Endothelial cell of umbilical vein (primary cell): ENCODE data around the gene XRCC4.

ENCODE experiments used
- CTCF ChIP-seq, 2 donors: IDR thresholded peaks; 1 replicate in 1 of 2; 2 replicates in 1 of 2; pipeline ENCODE4 v1.5.1; 2011; ENCODE audit warnings: low read length in 2 of 2, mild to moderate bottlenecking in 2 of 2, moderate library complexity in 2 of 2, control low read depth in 1 of 2, inconsistent platforms in 1 of 2, low read depth in 1 of 2; ENCODE audit not compliant: insufficient read depth in 1 of 2; ENCODE audit errors: extremely low read depth in 1 of 2
- EZH2 ChIP-seq: IDR thresholded peaks from 2 replicates; pipeline ENCODE4 v1.6.1; 2012; ENCODE audit warnings: borderline replicate concordance, low read depth, mild to moderate bottlenecking, moderate library complexity, low read length, inconsistent platforms; ENCODE audit not compliant: severe bottlenecking
- POLR2A ChIP-seq: IDR thresholded peaks from 2 replicates; pipeline ENCODE4 v1.6.1; 2012; ENCODE audit warnings: low read depth, mild to moderate bottlenecking, control low read depth, low read length

DNA sequence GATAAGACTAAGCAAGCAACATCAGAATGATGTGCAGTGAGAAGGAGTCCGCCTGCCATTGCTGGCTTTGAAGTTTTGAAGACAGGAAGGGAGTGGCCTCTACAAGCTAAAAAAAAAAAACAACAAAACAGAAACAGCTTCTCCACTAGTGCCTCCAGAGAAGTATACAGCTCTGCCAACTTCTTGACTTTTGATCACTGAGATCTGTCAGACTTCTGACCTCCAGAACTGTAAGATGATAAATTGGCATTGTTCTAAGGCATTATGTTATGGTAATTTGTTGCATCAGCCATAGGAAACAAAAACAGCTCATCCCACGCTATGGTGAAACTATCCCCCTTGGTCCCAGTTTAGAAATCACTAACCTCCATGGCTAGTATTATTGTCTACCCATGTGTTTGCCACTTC is 263.2 kb downstream of the XRCC4 start:
- TF ChIP-seq CTCF (IDR thresholded peaks at IDR 0.05; ENCODE audit: extremely low read depth in 1 of 2, insufficient read depth in 1 of 2, low read depth in 1 of 2, low read length in 2 of 2) (no peak), POLR2A (no peak), EZH2 (no peak)
